Measurements from ENCODE around the gene PCDHB16.
"Not testable (repeated sequence)": the region's sequence is repeated elsewhere in the genome, so short reads cannot be mapped to it uniquely, and the experiment has no call there.

The PCDHB16 gene

DNA sequence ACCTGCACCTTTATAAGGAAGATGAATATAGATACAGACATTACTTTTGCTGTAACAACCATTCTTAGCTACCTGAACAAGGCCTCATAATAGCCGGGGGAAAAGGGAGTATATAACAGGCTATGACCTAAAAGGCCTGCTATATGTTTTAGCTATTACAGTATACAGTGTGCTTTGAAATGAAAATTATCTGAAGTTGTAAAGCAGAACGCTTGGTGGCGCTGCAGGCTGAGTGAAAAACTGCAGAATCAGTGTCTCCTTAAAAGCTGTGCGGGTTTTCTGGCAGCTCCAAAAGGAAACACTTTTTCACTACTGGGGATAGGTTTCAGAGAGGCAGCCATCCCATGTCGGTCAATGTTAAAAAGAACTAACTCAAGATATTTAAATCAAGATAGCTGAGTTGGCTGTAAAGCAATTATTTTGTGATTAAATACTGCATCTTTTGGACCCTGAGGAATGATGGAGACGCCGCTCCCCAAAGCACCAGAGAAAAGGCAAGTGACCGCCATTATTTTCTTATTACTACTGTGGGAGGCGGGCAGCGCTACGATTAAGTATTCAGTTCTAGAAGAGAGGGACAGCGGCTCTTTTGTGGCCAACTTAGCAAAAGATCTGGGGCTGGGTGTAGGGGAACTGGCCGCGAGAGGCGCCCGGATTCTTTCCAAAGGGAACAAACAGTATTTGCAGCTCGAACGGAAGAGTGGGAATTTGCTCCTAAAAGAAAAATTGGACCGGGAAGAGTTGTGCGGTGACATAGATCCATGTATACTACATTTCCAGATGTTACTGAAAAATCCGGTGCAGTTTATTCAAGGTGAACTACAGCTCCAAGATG, 26.4 kb upstream of the PCDHB16 start:
- TF ChIP-seq, protein P1, sequence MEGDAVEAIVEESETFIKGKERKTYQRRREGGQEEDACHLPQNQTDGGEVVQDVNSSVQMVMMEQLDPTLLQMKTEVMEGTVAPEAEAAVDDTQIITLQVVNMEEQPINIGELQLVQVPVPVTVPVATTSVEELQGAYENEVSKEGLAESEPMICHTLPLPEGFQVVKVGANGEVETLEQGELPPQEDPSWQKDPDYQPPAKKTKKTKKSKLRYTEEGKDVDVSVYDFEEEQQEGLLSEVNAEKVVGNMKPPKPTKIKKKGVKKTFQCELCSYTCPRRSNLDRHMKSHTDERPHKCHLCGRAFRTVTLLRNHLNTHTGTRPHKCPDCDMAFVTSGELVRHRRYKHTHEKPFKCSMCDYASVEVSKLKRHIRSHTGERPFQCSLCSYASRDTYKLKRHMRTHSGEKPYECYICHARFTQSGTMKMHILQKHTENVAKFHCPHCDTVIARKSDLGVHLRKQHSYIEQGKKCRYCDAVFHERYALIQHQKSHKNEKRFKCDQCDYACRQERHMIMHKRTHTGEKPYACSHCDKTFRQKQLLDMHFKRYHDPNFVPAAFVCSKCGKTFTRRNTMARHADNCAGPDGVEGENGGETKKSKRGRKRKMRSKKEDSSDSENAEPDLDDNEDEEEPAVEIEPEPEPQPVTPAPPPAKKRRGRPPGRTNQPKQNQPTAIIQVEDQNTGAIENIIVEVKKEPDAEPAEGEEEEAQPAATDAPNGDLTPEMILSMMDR (IDR thresholded peaks at IDR 0.05): no peak
- no peak overlapping the region for H3K27ac ChIP-seq
- no peak for DNase-seq (ENCODE audit: low spot score)
- H3K4me3 ChIP-seq: no peak overlapping the region

GRCh38 chr5:141157356-141157755, 24.8 kb upstream of the PCDHB16 start:
- not testable (repeated sequence) for DNase-seq (ENCODE audit: low spot score); H3K27ac ChIP-seq; H3K4me3 ChIP-seq

DNA sequence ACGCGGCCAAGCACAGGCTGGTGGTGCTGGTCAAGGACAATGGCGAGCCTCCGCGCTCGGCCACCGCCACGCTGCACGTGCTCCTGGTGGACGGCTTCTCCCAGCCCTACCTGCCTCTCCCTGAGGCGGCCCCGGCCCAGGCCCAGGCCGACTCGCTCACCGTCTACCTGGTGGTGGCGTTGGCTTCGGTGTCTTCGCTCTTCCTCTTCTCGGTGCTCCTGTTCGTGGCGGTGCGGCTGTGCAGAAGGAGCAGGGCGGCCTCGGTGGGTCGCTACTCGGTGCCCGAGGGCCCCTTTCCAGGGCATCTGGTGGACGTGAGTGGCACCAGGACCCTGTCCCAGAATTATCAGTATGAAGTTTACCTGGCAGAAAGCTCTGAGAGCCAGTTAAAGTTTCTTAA, 24.3 kb upstream of the PCDHB16 start:
- DNase-seq (ENCODE audit: low spot score); H3K27ac ChIP-seq; H3K4me3 ChIP-seq: not testable (repeated sequence)

- TF ChIP-seq, protein P1 (IDR thresholded peaks at IDR 0.05): no peak
- no peak within 1 kb of the TSS for H3K27ac ChIP-seq
- DNase-seq (ENCODE audit: low spot score): no peak
- peak within 1 kb of the TSS; percentile 48 for H3K4me3 ChIP-seq
Observed at GRCh38 chr5:141172381-141173204, 9.6 kb upstream of the PCDHB16 start, which contains the start of gene PCDHB7. Gene PCDHB7 (plus strand): TSS chr5:141172644. CDS start chr5:141172836, 192 bp downstream.

DNA sequence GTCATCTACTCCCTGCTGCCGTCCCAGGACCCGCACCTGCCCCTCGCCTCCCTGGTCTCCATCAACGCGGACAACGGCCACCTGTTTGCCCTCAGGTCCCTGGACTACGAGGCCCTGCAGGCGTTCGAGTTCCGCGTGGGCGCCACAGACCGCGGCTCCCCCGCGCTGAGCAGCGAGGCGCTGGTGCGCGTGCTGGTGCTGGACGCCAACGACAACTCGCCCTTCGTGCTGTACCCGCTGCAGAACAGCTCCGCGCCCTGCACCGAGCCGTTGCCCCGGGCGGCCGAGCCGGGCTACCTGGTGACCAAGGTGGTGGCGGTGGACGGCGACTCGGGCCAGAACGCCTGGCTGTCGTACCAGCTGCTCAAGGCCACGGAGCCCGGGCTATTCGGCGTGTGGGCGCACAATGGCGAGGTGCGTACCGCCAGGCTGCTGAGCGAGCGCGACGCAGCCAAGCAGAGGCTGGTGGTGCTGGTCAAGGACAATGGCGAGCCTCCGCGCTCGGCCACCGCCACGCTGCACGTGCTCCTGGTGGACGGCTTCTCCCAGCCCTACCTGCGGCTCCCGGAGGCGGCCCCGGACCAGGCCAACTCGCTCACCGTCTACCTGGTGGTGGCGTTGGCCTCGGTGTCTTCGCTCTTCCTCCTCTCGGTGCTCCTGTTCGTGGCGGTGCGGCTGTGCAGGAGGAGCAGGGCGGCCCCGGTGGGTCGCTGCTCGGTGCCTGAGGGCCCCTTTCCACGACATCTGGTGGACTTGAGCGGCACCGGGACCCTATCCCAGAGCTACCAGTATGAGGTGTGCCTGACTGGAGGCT, 7.7 kb upstream of the PCDHB16 start:
- not testable (repeated sequence) for H3K27ac ChIP-seq; DNase-seq (ENCODE audit: low spot score)
- peak overlapping the region; percentile 41 for H3K4me3 ChIP-seq

GRCh38 chr5:141175933-141176332, 6.3 kb upstream of the PCDHB16 start:
- TF ChIP-seq, protein P1 (IDR thresholded peaks at IDR 0.05): no peak
- DNase-seq (ENCODE audit: low spot score): no peak
- Histone ChIP-seq H3K4me3 (no peak overlapping the region), H3K27ac (no peak overlapping the region)

GRCh38 chr5:141177577-141178191, 4.5 kb upstream of the PCDHB16 start, which contains the start of gene PCDHB8:
Gene PCDHB8 (plus strand): TSS chr5:141177790. CDS start chr5:141178035, 245 bp downstream.
- not testable (repeated sequence) for DNase-seq (ENCODE audit: low spot score); H3K4me3 ChIP-seq; H3K27ac ChIP-seq

DNA sequence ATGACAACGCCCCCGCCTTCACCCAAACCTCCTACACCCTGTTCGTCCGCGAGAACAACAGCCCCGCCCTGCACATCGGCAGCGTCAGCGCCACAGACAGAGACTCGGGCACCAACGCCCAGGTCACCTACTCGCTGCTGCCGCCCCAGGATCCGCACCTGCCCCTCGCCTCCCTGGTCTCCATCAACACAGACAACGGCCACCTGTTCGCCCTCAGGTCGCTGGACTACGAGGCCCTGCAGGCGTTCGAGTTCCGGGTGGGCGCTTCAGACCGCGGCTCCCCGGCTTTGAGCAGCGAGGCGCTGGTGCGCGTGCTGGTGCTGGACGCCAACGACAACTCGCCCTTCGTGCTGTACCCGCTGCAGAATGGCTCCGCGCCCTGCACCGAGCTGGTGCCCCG, 2.8 kb upstream of the PCDHB16 start:
- not testable (repeated sequence) for H3K4me3 ChIP-seq; H3K27ac ChIP-seq; DNase-seq (ENCODE audit: low spot score)

GRCh38 chr5:141179876-141180275, 2.3 kb upstream of the PCDHB16 start:
- H3K27ac ChIP-seq; H3K4me3 ChIP-seq; DNase-seq (ENCODE audit: low spot score): not testable (repeated sequence)

Data from coronary artery (tissue), 2 donors.